ENCODE data around the gene TSPAN32.

Gene TSPAN32

GRCh38 chr11:2325123-2325522 lies 23.3 kb downstream of the TSPAN32 start:
- TF ChIP-seq CTCF (IDR thresholded peaks at IDR 0.05; ENCODE audit: insufficient read depth, low read depth, low read length, missing control alignments), result no peak
- DNase-seq (ENCODE audit: low read depth), result no peak
- H3K4me3 ChIP-seq (ENCODE audit: low read depth, low read length), result no peak overlapping the region

GRCh38 chr11:2325719-2326118 lies 23.9 kb downstream of the TSPAN32 start:
- TF ChIP-seq CTCF (IDR thresholded peaks at IDR 0.05; ENCODE audit: insufficient read depth, low read depth, low read length, missing control alignments), result no peak
- no peak for DNase-seq (ENCODE audit: low read depth)
- H3K4me3 ChIP-seq (ENCODE audit: low read depth, low read length), result no peak overlapping the region

- TF ChIP-seq CTCF (IDR thresholded peaks at IDR 0.05; ENCODE audit: insufficient read depth, low read depth, low read length, missing control alignments), result no peak
- no peak for DNase-seq (ENCODE audit: low read depth)
Observed at GRCh38 chr11:2327032-2327431, 25.2 kb downstream of the TSPAN32 start.

GRCh38 chr11:2328021-2328420 lies 26.2 kb downstream of the TSPAN32 start:
- DNase-seq (ENCODE audit: low read depth), result no peak
- TF ChIP-seq CTCF (IDR thresholded peaks at IDR 0.05; ENCODE audit: insufficient read depth, low read depth, low read length, missing control alignments), result no peak
- H3K4me3 ChIP-seq (ENCODE audit: low read depth, low read length), result no peak overlapping the region

More at GRCh38 chr11:2327032-2327431, 25.2 kb downstream of the TSPAN32 start:
- no peak overlapping the region for H3K4me3 ChIP-seq (ENCODE audit: low read depth, low read length)

GRCh38 chr11:2328656-2329354 lies 27.0 kb downstream of the TSPAN32 start:
- no peak overlapping the region for H3K4me3 ChIP-seq (ENCODE audit: low read depth, low read length)
- TF ChIP-seq CTCF (IDR thresholded peaks at IDR 0.05; ENCODE audit: insufficient read depth, low read depth, low read length, missing control alignments), result no peak
- DNase-seq (ENCODE audit: low read depth), result no peak

GRCh38 chr11:2329551-2329950 lies 27.7 kb downstream of the TSPAN32 start:
- no peak overlapping the region for H3K4me3 ChIP-seq (ENCODE audit: low read depth, low read length)
- DNase-seq (ENCODE audit: low read depth), result no peak
- no peak for TF ChIP-seq CTCF (IDR thresholded peaks at IDR 0.05; ENCODE audit: insufficient read depth, low read depth, low read length, missing control alignments)

GRCh38 chr11:2330696-2331095 lies 28.9 kb downstream of the TSPAN32 start:
- no peak overlapping the region for H3K4me3 ChIP-seq (ENCODE audit: low read depth, low read length)
- no peak for DNase-seq (ENCODE audit: low read depth)
- TF ChIP-seq CTCF (IDR thresholded peaks at IDR 0.05; ENCODE audit: insufficient read depth, low read depth, low read length, missing control alignments), result no peak

Data from GM12865 (cell line).